GM10248 (cell line): Measurements from ENCODE around the gene NAA25.

Experiments used
- CTCF ChIA-PET: fragments of 300-600 bp; sonication (Branson Sonifier 250); formaldehyde crosslinking; extraction: SDS; loops from one replicate; lab custom pipeline; 2021; ENCODE audit warnings: antibody characterized with exemption; lab: Yijun Ruan, JAX
- POLR2A ChIA-PET: fragments of 350-650 bp; sonication (Branson Sonifier 250); formaldehyde crosslinking; extraction: SDS; loops from one replicate; lab custom pipeline; 2020; ENCODE audit warnings: antibody characterized with exemption; lab: Yijun Ruan, JAX
- DNase-seq: peaks from one replicate; pipeline ENCODE4 v3.0.0; 2012; ENCODE audit errors: extremely low spot score
- TF ChIP-seq, protein P1 (sequence below): IDR thresholded peaks from 2 replicates; pipeline ENCODE4 v1.5.1; 2012; ENCODE audit warnings: mild to moderate bottlenecking, low read depth; ENCODE audit errors: extremely low read depth, missing control alignments, control extremely low read depth

Gene NAA25

GRCh38 chr12:111991535-111991934 lies 117.0 kb downstream of the NAA25 start:
- no peak for DNase-seq
- TF ChIP-seq, protein P1, sequence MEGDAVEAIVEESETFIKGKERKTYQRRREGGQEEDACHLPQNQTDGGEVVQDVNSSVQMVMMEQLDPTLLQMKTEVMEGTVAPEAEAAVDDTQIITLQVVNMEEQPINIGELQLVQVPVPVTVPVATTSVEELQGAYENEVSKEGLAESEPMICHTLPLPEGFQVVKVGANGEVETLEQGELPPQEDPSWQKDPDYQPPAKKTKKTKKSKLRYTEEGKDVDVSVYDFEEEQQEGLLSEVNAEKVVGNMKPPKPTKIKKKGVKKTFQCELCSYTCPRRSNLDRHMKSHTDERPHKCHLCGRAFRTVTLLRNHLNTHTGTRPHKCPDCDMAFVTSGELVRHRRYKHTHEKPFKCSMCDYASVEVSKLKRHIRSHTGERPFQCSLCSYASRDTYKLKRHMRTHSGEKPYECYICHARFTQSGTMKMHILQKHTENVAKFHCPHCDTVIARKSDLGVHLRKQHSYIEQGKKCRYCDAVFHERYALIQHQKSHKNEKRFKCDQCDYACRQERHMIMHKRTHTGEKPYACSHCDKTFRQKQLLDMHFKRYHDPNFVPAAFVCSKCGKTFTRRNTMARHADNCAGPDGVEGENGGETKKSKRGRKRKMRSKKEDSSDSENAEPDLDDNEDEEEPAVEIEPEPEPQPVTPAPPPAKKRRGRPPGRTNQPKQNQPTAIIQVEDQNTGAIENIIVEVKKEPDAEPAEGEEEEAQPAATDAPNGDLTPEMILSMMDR = no peak
- POLR2A ChIA-PET = no interaction called here
- CTCF ChIA-PET = interaction anchor here (2.0 kb wide), 1 partner anchor 9 kb away, joined by 5 read pairs; no protein-coding TSS in a partner anchor

DNA sequence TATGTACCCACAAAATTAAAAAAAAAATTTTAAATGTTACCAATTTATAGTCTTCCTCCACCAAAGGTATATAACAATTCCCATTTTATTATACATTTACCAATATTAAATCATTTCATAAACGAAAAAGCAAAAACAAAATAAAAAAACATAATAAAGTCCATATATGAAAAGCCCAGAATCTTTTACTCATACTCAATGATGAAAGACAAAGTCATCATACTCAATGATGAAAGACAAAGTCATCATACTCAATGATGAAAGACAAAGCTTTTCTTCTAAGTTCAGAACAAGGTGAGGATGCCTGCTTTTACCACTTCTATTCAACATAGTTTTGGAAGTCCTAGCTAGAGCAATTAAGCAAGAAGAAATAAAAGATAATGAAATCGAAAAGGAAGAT lies 123.8 kb downstream of the NAA25 start:
- POLR2A ChIA-PET = no interaction called here
- DNase-seq = no peak
- TF ChIP-seq, protein P1 = no peak
- CTCF ChIA-PET = no interaction called here

GRCh38 chr12:111981987-111982386 lies 126.6 kb downstream of the NAA25 start:
- ChIA-PET POLR2A (no interaction called here), CTCF (no interaction called here)
- TF ChIP-seq, protein P1 = no peak
- DNase-seq = no peak

DNA sequence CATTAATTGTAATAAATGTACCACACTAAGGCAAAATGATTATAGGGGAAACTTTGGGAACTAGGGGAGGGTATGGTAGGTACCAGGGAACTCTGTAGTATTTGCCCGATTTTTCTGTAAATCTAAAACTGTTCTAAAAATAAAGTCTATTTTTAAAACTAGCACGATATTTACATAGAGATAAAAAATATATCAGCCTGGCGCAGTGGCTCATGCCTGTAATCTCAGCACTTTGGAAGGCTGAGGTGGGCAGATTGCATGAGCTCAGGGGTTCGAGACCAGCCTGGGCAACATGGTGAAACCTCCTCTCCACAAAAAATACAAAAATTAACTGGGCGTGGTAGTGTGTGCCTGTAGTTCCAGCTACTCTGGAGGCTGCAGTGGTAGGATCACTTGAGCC lies 128.0 kb downstream of the NAA25 start:
- DNase-seq = no peak
- CTCF ChIA-PET = interaction anchor here (0.9 kb wide), 1 partner anchor 32 kb away, joined by 3 read pairs; the partner anchor contains the start of gene TMEM116
- TF ChIP-seq, protein P1 = no peak
- POLR2A ChIA-PET = no interaction called here

- TF ChIP-seq, protein P1 = no peak
- POLR2A ChIA-PET = no interaction called here
- CTCF ChIA-PET = no interaction called here
- DNase-seq = no peak
These were observed 130.0 kb downstream of the NAA25 start for GRCh38 chr12:111978545-111978944.

DNA sequence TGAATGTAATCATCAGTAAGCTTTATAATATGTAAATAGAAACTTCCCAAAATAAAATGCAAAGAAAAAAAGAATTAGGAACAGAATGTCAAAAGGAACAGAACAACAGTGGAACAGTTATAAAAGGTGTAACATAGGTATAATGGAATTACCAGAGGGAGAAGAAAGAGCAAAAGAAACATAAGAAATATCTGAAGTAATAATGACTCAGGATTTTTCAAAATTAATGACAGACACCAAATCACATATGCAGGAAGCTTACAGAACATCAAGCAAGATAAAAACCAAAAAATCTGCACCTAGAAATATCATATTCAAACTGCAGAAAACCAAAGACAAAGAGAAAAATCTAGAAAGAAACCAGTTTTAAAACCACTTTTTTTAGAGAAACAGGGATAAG lies 131.7 kb downstream of the NAA25 start:
- ChIA-PET CTCF (interaction anchor here (1.9 kb wide), 1 partner anchor 95 kb away, joined by 4 read pairs; no protein-coding TSS in a partner anchor), POLR2A (no interaction called here)
- TF ChIP-seq, protein P1 = no peak
- no peak for DNase-seq
